Erythroblast (primary cell): ENCODE data around the gene CNTRL.

ENCODE experiments used
- GATA1 ChIP-seq: IDR thresholded peaks from 2 replicates; pipeline ENCODE4 v1.6.1; 2011; ENCODE audit warnings: low read depth, mild to moderate bottlenecking, control low read depth, low read length, moderate library complexity
- POLR2A ChIP-seq: IDR thresholded peaks from 2 replicates; pipeline ENCODE4 v1.6.1; 2011; ENCODE audit warnings: mild to moderate bottlenecking, low read length

GRCh38 chr9:121057821-121058220 is 16.9 kb upstream of the CNTRL start:
- TF ChIP-seq POLR2A (no peak), GATA1 (no peak)
